Spinal cord (tissue), 10 donors: ENCODE data around the gene CDK5. TPM values are rescaled to one million over a fixed set of nuclear protein-coding genes. Genes with fewer than 3 reads are reported as not detected.

Source experiments
- DNase-seq, 6 donors: peaks; one replicate each; pipeline versions ENCODE4 v3.0.0 to v3.0.0-alpha.2; 2013 to 2015; ENCODE audit warnings: low spot score in 6 of 6, low read depth in 4 of 6
- H3K27ac ChIP-seq: one replicate; pipeline ENCODE4 v1.5.1; 2013; ENCODE audit warnings: low read depth, low read length, control low read depth
- H3K27me3 ChIP-seq: one replicate; pipeline ENCODE4 v1.6.1; 2013; ENCODE audit warnings: low read length; ENCODE audit not compliant: control insufficient read depth, insufficient read depth
- H3K36me3 ChIP-seq: one replicate; pipeline ENCODE4 v1.6.1; 2013; ENCODE audit warnings: low read length; ENCODE audit not compliant: control insufficient read depth, insufficient read depth
- H3K4me1 ChIP-seq: one replicate; pipeline ENCODE4 v1.6.1; 2013; ENCODE audit warnings: low read length; ENCODE audit not compliant: control insufficient read depth, insufficient read depth
- H3K4me3 ChIP-seq: one replicate; pipeline ENCODE4 v1.5.1; 2013; ENCODE audit warnings: low read depth, low read length, control low read depth
- H3K9me3 ChIP-seq: one replicate; pipeline ENCODE4 v1.6.1; 2013; ENCODE audit warnings: low read length; ENCODE audit not compliant: control insufficient read depth, insufficient read depth
- WGBS: methylation state at CpG from one replicate; pipeline ENCODE4 v1.1.5; 2013; ENCODE audit warnings: missing lambda C conversion rate; ENCODE audit not compliant: insufficient coverage; 5-methylcytosine and 5-hydroxymethylcytosine counted together
- polyA plus RNA-seq, 2 donors: library from polyadenylated mRNA; unstranded; fragments of 120-200 nt; gene quantifications; one replicate each; pipeline ENCODE4 v1.2.1, GENCODE V29; 2013; ENCODE audit not compliant: insufficient read length in 2 of 2
- total RNA-seq, 2 donors: library from RNA; depleted of rRNA in 1 of 2; stranded (reverse); fragments of 120-200 nt in 1 of 2; fragments of >200 nt in 1 of 2; gene quantifications; one replicate each; pipeline versions ENCODE4 v1.2.3 to v1.2.4, GENCODE V29; 2013 to 2014
- donor health status: healthy.

Gene CDK5
- total and polyA plus RNA-seq, 4 donors = 33.3 to 94.3 (median 64.8) TPM

GRCh38 chr7:151058781-151059366, 1.2 kb upstream of the CDK5 start:
- peak overlapping the region; percentile 99 for H3K27ac ChIP-seq
- DNase-seq = peak in 3 of 6 donors; percentile 29 to 79 (median 60)
- H3K9me3 ChIP-seq = no peaks in the 10 kb centered on the region
- peaks cover 71% of the 10 kb centered on the region for H3K4me1 ChIP-seq
- peaks cover 2% of the 10 kb centered on the region for H3K27me3 ChIP-seq
- peaks cover 31% of the 10 kb centered on the region for H3K36me3 ChIP-seq
- WGBS = 2% methylated on average over 12 of the region's 18 CpGs
- peak overlapping the region; percentile 82 for H3K4me3 ChIP-seq

- WGBS = under 1% methylated on average over 39 of the region's 46 CpGs
- Histone ChIP-seq H3K4me1 (peaks cover 68% of the 10 kb centered on the region), H3K27me3 (peaks cover 2% of the 10 kb centered on the region), H3K27ac (peak overlapping the region; percentile 99), H3K36me3 (peaks cover 38% of the 10 kb centered on the region), H3K9me3 (no peaks in the 10 kb centered on the region), H3K4me3 (peak overlapping the region; percentile 82)
- peak; percentile 96 to 100 (median 98) for DNase-seq
Measured at GRCh38 chr7:151057989-151058780, 488 bp upstream of the CDK5 start.

GRCh38 chr7:151056666-151057505, 811 bp downstream of the CDK5 start:
- DNase-seq = peak in 1 of 6 donors; percentile 32
- Histone ChIP-seq H3K36me3 (peaks cover 37% of the 10 kb centered on the region), H3K27me3 (no peaks in the 10 kb centered on the region), H3K9me3 (no peaks in the 10 kb centered on the region), H3K4me3 (peak overlapping the region; percentile 82), H3K27ac (peak overlapping the region; percentile 67), H3K4me1 (peaks cover 58% of the 10 kb centered on the region)
- 16% methylated on average over 26 of the region's 29 CpGs for WGBS

- Histone ChIP-seq H3K9me3 (no peaks in the 10 kb centered on the region), H3K27ac (no peak overlapping the region), H3K36me3 (peaks cover 38% of the 10 kb centered on the region), H3K27me3 (no peaks in the 10 kb centered on the region), H3K4me1 (peaks cover 57% of the 10 kb centered on the region), H3K4me3 (no peak overlapping the region)
- 82% methylated on average over 3 of the region's 6 CpGs for WGBS
- DNase-seq = no peak
Measured at GRCh38 chr7:151056283-151056665, 1.4 kb downstream of the CDK5 start.

GRCh38 chr7:151053751-151054150, 3.9 kb downstream of the CDK5 start:
- peaks cover 46% of the 10 kb centered on the region for H3K4me1 ChIP-seq
- H3K4me3 ChIP-seq = no peak overlapping the region
- H3K9me3 ChIP-seq = no peaks in the 10 kb centered on the region
- H3K27ac ChIP-seq = no peak overlapping the region
- no peak for DNase-seq
- peaks cover 47% of the 10 kb centered on the region for H3K36me3 ChIP-seq
- H3K27me3 ChIP-seq = no peaks in the 10 kb centered on the region
- WGBS = 100% methylated on average over 4 of the region's 8 CpGs

- H3K4me3 ChIP-seq = no peak overlapping the region
- H3K27ac ChIP-seq = no peak overlapping the region
- WGBS = 100% methylated on average over 1 of the region's 4 CpGs
- H3K27me3 ChIP-seq = no peaks in the 10 kb centered on the region
- H3K9me3 ChIP-seq = no peaks in the 10 kb centered on the region
- peaks cover 45% of the 10 kb centered on the region for H3K4me1 ChIP-seq
- DNase-seq = no peak
- H3K36me3 ChIP-seq = peaks cover 47% of the 10 kb centered on the region
Measured at GRCh38 chr7:151053096-151053495, 4.6 kb downstream of the CDK5 start.

GRCh38 chr7:151051108-151051507, 6.6 kb downstream of the CDK5 start:
- Histone ChIP-seq H3K27me3 (no peaks in the 10 kb centered on the region), H3K9me3 (no peaks in the 10 kb centered on the region), H3K4me3 (no peak overlapping the region), H3K4me1 (peaks cover 49% of the 10 kb centered on the region), H3K36me3 (peaks cover 56% of the 10 kb centered on the region), H3K27ac (no peak overlapping the region)
- 1% methylated on average over 48 of the region's 50 CpGs for WGBS
- DNase-seq = peak in 4 of 6 donors; percentile 17 to 79 (median 47)

- Histone ChIP-seq H3K36me3 (peaks cover 61% of the 10 kb centered on the region), H3K9me3 (no peaks in the 10 kb centered on the region), H3K4me3 (no peak overlapping the region), H3K4me1 (peaks cover 54% of the 10 kb centered on the region), H3K27ac (no peak overlapping the region), H3K27me3 (no peaks in the 10 kb centered on the region)
- no peak for DNase-seq
- WGBS = 90% methylated on average over 38 of the region's 38 CpGs
Measured at GRCh38 chr7:151048911-151049463, 8.7 kb downstream of the CDK5 start.
